Measurements from ENCODE around the gene BCAP29. TPM values are rescaled to one million over a fixed set of nuclear protein-coding genes. Genes with fewer than 3 reads are reported as not detected.

BCAP29 gene
- total RNA-seq, 1 experiment from 2014 or later, result 43.2 TPM

Other genes starting within 250 kb of the BCAP29 start
- gene GPR22, start 110.2 kb upstream of the BCAP29 start, total RNA-seq (2021; ENCODE audit: unreplicated experiment), result not detected
- gene COG5, start 16.3 kb upstream of the BCAP29 start, total RNA-seq (2021; ENCODE audit: unreplicated experiment), result 30.7 TPM
- 12.6 TPM for gene DUS4L, start 16.3 kb upstream of the BCAP29 start, total RNA-seq (2021; ENCODE audit: unreplicated experiment)
- 0.66 TPM for gene SLC26A4, start 80.6 kb downstream of the BCAP29 start, total RNA-seq (2021; ENCODE audit: unreplicated experiment)
- 35.0 TPM for gene CBLL1, start 163.9 kb downstream of the BCAP29 start, total RNA-seq (2021; ENCODE audit: unreplicated experiment)
- gene SLC26A3, start 223.0 kb downstream of the BCAP29 start, total RNA-seq (2021; ENCODE audit: unreplicated experiment), result 0.54 TPM